AG09319 (cell line): Measurements from ENCODE around the gene ATP8B2.

ENCODE experiments used
- DNase-seq: peaks from one replicate; pipeline ENCODE4 v3.0.0-alpha.2; 2010; ENCODE audit warnings: low read depth; ENCODE audit errors: extremely low read depth
- TF ChIP-seq, protein P1 (sequence below): IDR thresholded peaks from 2 replicates; pipeline ENCODE4 v1.5.1; 2011; ENCODE audit warnings: low read depth, mild to moderate bottlenecking, inconsistent platforms, low read length, moderate library complexity

Gene ATP8B2

DNA sequence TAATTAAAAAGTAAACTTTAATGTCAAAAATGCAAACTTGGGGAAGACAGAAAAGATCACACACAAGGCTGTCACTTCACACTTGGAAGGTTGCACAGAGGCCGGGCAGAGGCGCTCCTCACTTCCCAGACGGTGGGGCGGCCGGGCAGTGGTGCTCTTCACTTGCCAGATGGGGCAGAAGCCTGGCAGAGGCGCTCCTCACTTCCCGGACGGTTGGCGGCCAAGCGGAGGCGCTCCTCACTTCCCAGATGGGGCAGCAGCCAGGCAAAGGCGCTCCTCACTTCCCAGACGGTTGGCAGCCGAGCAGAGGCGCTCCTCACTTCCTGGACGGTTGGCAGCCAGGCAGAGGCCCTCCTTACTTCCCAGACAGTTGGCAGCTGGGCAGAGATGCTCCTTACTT is 54.0 kb downstream of the ATP8B2 start:
- no peak for DNase-seq

DNA sequence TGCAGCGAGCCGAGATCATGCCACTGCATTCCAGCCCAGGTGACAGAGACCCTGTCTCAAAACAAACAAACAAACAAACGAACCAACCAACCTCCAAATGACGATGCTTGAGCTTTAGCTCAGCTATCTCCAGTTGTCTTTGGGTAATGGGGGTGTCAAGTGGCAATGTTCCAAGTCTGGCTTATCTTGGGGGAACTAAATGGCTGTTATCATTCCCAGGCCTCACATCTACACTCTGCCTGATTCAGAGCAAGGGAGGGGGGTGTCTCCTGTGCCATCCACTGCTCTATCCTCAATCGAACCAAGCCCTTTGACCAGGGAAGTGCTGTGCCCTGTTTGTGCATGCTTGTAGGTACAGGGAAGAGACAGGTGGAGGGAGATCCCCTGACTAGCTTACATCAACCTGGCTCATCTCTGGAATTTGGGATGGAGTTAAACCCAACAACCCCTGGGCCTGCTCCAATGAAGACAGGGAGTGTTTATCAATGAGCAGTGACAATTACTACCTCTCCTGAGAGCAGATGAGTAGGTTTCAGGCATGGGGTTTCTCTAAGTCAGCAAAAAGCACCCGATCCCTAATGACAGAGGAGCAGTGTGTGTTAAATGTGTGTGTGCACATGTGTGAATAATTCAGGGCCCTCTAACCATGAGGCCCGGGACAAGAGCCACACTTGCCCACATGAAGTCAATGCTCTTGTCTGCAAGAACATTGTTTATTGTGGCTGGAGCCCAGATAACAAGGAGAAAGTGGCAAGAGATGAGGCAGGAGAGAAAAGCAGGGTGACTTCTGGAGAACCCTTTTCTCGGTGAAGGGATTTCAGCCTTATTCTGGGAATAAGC is 59.5 kb downstream of the ATP8B2 start:
- TF ChIP-seq, protein P1, sequence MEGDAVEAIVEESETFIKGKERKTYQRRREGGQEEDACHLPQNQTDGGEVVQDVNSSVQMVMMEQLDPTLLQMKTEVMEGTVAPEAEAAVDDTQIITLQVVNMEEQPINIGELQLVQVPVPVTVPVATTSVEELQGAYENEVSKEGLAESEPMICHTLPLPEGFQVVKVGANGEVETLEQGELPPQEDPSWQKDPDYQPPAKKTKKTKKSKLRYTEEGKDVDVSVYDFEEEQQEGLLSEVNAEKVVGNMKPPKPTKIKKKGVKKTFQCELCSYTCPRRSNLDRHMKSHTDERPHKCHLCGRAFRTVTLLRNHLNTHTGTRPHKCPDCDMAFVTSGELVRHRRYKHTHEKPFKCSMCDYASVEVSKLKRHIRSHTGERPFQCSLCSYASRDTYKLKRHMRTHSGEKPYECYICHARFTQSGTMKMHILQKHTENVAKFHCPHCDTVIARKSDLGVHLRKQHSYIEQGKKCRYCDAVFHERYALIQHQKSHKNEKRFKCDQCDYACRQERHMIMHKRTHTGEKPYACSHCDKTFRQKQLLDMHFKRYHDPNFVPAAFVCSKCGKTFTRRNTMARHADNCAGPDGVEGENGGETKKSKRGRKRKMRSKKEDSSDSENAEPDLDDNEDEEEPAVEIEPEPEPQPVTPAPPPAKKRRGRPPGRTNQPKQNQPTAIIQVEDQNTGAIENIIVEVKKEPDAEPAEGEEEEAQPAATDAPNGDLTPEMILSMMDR: no peak
- no peak for DNase-seq

More for the DNA sequence above, 54.0 kb downstream of the ATP8B2 start:
- TF ChIP-seq, protein P1: no peak

DNA sequence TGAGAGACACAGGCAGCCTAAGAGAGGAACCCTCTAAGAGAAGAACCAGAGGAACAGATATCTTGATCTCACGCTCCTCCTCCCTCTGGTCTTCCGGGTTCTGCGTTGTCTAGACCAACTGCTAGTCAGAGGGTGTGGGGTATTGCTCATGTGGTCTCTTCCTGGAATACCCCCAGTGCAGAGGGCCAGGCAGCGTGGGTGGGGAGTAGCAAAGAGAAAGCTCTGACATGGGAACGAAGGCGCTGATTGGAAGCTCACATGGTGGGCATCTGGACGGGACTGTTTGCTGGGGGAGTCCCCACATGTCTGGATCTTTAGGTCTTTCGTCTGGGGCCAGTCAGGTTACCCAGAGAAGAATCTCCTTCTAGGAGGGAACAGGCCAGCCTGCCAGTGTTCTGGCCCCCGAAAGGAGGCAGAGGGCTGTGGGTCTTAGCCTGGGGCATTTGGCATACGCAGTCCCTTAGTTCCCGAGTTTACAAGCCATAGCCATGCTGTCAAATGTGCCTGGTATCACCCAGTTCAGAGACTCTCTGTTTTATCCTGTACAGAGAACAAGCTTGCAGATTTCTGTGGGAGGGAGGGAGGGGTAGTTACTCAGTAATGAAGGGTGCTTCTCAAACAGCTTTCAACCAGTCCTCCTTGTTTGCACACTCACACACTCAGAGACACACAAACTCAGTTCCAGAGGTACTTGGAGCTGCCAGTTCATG is 61.5 kb downstream of the ATP8B2 start:
- TF ChIP-seq, protein P1: no peak
- DNase-seq: no peak

DNA sequence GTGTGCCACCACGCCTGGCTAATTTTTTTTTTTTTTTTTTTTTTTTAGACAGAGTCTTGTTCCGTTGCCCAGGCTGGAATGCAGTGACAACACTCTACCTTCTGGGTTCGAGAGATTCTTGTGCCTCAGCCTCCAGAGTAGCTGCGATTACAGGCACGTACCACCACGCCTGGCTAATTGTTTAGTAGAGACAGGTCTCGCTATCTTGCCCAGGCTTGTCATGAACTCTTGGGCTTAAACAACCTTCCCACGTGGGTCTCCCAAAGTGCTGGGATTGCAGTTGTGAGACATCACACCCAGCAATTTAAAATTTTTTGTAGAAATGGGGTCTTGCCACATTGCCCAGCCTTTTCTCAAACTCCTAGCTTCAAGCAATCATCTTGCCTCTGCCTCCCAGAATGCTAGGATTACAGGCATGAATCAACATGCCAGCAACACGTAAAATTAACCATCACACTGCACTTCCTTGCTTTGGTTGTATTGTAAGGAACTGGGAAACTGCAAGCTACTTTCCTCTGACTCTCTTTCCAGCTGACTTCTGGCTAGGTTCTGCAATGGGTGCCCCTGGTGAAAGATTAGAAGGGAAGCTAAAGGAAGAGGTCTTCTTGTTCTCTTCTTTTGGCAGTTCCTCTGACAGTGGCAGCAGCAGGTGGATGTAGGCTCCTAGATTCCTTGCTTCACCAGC is 65.9 kb downstream of the ATP8B2 start:
- DNase-seq: no peak
- TF ChIP-seq, protein P1: no peak

DNA sequence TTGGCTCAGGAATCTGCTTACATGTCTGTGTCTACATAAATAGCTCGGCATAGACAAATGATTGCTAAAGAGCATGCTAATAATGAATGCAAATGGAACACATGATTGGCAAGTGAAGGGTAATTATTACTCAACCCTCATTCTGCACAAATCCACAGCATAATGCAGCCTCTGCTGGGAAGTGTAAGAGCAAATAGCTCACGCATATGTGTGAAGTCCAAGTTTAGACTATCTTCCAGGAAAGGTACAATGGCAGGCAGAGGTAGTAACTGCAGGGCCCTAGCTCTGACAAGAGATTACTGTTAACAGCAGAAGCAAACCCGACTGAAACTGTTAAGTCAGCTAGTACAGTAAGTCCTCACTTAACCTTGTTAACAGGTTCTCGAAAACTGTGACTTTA is 72.8 kb downstream of the ATP8B2 start:
- TF ChIP-seq, protein P1: no peak
- DNase-seq: no peak

DNA sequence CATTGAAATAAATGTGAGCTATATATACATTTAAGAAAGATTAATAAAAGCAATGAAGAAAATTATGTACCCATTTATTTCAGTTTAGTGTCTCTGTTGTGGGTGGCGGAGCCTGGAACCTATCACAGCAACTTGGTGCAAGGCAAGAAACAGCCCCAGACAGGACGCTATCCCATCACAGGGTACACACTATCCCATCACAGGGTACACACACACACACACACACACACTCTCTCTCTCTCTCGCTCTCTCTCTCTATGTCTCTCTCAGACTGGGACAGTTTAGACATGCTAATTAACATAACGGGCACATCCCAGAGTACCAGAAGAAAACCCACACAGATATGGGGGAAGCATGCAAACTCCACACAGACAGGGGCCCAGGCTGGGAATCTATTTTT is 73.4 kb downstream of the ATP8B2 start:
- TF ChIP-seq, protein P1: no peak
- DNase-seq: no peak
